HK-2 (cell line): ENCODE measurements around the gene UTP3.
"Not testable (repeated sequence)": the region's sequence is repeated elsewhere in the genome, so short reads cannot be mapped to it uniquely, and the experiment has no call there.

Source experiments
- DNase-seq: peaks from one replicate; pipeline ENCODE4 v3.0.0-alpha.2; 2018; ENCODE audit not compliant: unreplicated experiment

Gene UTP3

DNA sequence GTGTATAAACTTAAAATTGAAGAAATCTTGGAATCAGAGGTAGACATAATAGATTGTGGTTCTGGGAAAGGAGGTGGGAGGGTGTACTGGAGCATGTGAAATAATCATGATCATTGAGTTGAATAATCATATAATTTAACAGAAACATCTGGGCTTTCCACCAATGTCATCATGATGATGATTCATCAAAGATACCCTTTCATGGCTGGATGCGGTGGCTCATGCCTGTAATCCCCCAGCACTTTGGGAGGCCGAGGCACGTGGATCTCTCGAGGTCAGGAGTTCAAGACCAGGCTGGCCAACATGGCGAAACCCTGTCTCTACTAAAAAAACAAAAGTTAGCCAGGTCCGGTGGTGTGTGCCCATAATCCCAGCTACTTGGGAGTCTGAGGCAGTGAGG, 26.8 kb downstream of the UTP3 start:
- no peak for DNase-seq

DNA sequence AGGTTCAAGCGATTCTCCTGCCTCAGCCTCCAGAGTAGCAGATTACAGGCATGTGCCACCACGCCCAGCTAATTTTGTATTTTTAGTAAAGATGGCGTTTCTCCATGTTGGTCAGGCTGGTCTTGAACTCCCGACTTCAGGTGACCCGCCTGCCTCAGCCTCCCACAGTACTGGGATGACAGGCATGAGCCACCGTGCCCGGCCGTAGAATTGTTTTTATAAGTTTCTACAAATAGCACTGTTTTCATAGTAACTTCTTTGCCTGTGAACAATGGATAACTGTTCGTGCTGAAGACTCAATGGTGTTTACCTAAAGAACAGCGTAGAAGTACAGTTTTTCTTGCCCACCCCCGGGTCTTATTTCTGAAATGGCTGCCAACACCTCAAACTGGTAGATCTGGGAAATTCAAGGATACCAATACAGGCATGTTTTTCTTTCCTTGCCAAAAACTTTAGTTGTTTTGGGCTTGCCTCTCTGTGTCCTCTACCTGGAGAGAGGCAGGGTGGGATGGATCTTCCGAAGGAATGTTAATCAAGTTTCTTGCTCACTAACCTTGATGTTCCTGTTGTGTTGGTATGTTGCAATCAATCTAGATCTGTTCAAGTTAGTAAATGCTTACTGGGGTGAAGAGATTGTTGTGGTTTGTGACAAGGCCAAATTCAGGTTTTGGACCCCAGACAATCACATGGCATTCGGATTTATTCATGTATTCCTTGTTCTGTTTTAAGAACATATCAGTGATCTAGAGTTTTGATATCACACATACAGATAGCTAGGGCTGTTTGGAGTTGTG, 30.7 kb downstream of the UTP3 start:
- no peak for DNase-seq

DNA sequence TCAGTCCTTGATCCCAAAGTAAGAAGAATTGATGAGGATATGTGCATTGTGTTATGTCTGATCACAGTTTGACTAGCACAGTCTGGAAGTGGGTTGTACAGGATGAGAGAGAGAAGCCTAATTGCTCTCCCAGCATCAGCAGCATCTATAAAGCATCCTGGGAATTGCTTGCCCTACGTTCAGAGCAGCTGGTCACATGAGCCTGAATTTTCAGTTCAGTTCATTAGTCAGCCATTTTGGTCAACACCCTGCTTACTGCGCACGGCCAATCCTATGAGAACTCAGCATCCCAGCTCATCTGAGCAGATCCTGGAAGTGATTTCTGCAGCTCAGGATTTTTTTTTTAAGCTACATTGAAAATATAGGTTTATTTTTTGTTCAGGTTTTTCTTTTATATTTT, 33.4 kb downstream of the UTP3 start, which contains the start of gene RUFY3:
Gene RUFY3 (plus strand): TSS at position 218 of the 400 bp plus-strand sequence. CDS start 610 bp downstream, outside the sequence.
- no peak for DNase-seq

DNA sequence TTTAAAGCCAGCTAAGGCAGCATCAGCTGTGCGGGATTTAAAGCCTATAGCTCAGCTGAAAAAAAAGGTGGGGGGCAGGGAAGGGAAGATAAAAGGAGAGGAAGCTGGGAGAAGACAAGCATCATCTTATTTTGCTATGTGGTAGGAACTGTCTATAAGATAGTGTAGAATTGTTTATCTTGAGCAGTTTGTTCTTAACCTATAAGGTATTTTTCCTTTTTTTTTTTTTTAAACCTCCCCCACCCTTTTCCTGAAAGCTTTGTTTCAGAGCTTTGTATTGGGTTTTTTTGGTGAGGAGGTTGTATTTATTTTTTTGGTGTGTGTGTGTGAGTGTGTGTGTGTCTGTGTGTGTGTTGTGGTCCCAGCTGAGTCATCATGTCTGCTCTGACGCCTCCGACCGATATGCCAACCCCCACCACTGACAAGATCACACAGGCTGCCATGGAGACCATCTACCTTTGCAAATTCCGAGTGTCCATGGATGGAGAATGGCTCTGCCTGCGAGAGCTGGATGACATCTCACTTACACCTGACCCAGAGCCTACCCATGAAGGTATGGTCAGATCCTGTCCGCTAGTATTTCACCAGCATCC, 34.0 kb downstream of the UTP3 start:
- DNase-seq: no peak

DNA sequence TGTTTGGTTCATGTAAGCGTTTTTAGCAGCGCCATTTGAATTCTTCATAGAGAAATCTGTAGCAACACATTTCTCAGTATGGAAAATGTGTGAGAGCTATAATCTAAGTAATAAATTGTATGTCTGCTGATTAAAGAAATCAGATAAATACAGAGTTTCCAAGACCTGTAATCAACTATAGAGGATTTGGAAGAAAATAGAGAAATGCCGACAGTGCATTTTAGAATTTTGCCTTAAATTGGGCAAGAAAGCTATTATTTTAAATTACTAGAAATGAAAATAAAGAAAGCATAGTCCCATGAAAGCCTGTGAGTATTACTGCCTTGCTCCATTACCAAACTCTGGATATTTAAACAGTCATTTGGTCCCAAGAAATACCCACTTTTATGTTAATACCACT, 36.1 kb downstream of the UTP3 start:
- no peak for DNase-seq

DNA sequence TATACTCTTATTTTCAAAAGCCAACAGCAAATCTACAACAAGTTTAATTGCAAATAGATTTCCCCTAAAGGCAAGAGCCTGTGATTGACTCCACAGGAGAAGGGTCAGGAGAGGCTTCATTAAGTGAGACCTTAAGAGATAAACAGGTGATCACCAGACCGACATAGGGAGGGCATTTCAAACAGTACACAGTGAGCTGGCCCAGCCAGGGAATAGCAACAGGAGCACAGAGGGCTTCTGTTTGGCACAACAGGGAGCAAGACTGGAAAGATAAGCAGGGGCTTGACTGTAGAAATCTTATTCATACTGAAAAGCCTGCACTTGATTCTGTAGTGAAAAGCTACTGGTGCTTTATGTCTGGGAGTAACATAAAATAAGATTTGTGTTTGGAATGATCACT, 37.3 kb downstream of the UTP3 start:
- DNase-seq: no peak

DNA sequence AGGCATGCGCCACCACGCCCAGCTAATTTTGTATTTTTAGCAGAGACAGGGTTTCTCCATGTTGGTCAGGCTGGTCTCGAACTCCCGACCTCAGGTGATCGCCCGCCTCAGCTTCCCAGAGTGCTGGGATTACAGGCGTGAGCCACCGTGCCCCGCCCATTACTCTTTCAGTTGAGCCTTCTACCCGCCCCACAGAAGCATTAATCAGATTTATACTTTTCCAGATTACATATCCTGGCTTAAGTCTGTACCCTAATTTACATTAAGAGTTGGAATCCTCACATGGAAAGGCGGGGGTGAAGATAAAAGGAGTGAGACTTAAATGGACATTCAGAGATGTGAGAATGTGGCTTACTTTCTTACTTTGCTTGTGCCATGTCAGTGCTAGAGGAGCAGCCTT, 38.2 kb downstream of the UTP3 start:
- not testable (repeated sequence) for DNase-seq

DNA sequence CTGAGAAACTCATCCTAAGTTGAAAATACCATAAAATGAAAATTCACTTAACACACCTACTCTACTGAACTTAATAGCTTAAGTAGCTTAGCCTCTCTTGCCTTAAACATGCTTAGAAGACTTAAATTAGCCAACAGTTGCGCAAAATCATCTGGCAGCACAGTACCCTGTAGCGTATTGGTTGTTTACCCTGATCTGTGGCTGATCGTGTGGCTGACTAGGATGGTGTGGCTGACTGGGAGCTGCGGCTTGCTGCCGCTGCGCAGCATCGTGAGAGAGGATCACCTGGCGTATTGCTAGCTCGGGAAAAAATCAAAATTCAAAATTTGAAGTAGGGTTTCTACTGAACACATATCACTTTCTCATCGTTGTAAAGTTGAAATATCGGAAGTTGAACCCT, 39.8 kb downstream of the UTP3 start:
- no peak for DNase-seq

DNA sequence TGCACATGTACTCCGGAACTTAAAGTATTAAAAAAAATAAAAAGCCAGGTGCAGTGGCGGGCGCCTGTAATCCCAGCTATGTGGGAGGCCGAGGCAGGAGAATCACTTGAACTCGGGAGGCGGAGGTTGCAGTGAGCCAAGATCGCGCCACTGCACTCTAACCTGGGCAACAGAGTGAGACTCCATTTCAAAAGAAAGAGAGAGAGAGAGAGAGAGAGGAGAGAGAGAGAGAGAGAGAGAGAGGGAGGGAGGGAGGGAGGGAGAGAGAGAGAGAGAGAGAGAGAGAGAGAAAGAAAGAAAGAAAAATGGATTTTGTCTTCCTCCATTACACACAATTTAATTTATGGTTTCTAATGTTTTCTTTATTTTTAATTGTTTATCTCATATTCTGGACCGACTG, 44.5 kb downstream of the UTP3 start:
- not testable (repeated sequence) for DNase-seq

DNA sequence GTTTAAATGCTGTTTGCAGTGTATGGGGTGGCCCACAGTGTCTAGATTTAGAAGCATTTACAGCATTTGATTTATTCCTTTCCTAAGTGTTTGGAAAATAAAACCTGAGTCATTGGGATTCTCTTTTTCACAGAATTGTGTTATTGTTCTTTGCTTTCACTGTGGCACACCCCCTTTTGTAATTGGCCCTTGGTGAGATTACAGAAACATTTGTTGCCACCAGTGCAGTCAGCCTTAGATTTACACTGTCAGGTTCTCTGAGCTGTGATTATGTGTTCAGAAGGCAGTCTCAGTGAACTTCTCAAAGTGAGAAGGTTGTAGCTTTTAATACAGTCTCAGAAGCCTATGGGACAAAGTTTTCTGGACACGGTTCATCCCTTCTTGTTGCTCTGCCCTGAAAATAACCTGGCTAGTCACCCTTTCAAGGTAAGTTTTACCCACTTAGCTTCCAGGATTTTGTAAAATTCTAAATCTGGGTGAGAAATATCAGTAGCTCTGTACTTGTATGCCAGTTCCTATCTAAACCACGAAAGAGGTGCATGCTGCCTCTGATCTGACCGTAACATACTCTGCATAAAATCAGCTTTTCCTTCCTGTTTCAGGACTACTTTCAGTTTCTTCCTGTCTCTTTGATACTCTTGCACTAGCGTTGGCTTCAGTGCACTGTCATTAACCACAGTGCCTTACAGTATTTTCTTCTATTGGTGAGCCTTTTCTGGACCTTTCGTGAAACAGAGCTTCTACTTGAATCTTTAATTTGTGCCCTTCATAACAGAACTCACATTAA, 46.0 kb downstream of the UTP3 start:
- DNase-seq: no peak

DNA sequence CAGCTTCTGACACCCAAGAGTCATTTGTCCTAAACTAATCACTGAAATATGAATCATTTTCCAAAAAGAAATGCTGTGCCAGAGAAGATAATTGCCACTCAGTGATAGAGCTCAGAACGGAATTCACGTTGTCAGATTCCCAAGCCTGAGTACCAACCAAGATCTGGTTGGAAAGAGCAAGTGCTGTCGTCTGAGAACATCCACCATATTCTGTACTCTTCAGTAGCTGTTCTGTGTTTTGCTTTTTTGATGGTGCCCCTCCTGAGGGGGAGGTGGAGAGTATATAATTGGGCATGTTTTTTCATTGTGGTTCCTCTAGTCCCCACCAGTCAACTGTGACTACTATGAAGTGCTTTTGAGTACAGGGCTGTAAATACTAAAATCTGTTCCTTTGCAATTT, 46.6 kb downstream of the UTP3 start:
- DNase-seq: no peak

DNA sequence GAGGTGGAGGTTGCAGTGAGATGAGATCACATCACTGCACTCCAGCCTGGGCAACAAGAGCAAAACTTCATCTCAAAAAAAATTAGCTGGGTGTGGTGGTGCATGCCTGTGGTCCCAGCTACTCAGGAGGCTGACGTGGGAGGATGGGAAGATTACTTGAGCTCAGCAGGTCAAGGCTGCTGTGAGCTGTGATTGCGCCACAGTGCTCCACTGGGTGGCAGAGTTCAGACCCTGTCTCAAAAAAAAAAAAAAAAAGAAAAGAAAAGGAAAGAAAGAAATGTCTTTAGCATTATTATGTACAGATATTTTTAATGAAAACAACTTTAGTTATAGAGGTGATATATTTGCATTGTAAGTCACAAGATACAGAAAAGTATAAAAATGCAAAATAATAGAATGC, 47.6 kb downstream of the UTP3 start:
- peak; percentile 9 for DNase-seq

DNA sequence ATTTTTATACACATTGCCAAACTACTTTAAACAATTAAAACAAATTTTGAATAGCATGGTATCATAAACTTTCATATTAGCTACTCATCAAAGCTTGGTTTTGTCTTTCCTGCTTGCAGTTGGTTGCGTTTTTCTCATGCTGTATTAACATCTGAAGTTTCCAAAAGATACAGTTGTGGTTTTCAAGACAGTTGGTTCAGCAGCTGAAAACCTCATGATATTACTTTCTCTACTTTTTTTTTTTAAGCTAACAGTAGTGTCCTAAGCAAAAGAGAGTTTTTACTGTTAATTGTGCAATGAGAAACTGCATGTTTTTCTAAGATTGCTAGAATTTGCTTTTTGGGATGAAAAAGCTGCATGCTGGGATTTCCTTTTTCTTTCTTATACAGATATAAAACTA, 48.7 kb downstream of the UTP3 start:
- no peak for DNase-seq

DNA sequence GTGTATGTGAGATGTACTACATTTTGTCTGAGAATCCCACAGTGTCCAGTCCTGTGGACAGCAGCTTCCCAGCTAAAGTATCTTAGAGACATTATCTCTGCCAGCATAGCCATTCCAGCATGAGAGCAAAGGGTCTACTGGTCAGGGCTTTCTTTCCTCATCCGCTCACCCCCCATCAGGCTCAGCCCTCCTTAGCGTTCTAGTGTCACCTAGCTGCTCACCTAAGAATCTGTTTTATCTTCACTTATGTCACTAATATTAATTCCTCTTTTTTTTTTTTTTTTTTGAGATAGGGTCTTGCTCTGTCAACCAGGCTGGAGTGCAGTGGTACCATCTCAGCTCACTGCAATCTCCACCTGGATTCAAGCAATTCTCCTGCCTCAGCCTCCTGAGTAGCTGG, 49.1 kb downstream of the UTP3 start:
- no peak for DNase-seq

DNA sequence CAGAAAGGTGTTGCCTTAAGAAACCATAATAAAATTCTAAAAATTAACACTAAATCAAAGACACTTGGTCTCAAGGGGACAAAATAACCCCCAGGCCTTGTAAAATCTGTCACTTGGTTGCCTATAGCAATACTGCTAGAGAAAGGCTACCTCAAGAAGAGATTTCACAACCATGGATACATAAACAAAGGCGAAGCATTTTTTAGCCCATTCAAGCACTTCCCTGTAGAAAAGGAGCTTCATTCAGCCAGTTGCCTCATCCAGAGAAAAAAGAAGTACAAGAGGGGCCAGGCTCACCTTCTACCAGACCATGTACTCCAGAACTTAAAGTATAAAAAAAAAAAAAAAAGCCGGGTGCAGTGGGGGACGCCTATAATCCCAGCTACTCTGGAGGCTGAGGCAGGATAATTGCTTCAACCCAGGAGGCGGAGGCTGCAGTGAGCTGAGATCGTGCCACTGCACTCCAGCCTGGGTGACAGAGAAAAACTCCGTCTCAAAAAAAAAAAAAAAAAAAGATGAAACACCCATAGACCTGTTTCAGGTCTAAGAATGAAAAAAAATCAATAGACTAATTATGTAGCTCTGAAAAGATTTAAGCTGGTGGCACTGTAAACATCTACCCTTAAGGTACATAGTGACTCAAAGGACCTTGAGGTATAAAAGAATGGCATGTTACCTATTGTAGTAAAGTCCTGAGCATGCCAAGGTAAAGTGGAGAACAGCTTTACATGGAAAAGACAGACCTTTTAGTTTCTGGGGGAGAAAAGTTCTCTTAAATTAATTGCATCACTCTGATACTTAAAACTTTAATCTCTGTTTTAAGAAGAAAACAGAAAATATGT, 51.4 kb downstream of the UTP3 start:
- no peak for DNase-seq
